Keratinocyte (primary cell): ENCODE data around the gene SSTR5. TPM values are rescaled to one million over a fixed set of nuclear protein-coding genes. Genes with fewer than 3 reads are reported as not detected.

Source experiments
- DNase-seq: peaks from one replicate; pipeline ENCODE4 v3.0.0-alpha.2; 2011; ENCODE audit warnings: low read depth, missing footprints, low spot score
- FAIRE-seq: peaks from 2 replicates; lab custom pipeline; 2011; peaks lifted over from hg19 to GRCh38; lab: Jason Lieb, UNC
- H2AFZ ChIP-seq: 2 replicates; pipeline ENCODE4 v1.6.0; 2012; ENCODE audit warnings: low read length, control low read depth, inconsistent platforms; ENCODE audit not compliant: control insufficient read depth
- H3K27ac ChIP-seq: 2 replicates; pipeline ENCODE4 v1.5.1; 2011; ENCODE audit warnings: low read length; ENCODE audit not compliant: control insufficient read depth, insufficient read depth
- H3K27me3 ChIP-seq: 3 replicates; pipeline ENCODE4 v1.6.0; 2011; ENCODE audit warnings: low read length; ENCODE audit not compliant: control insufficient read depth, insufficient read depth; ENCODE audit errors: extremely low read depth
- H3K36me3 ChIP-seq, 2 experiments: 2 replicates in 1 of 2; 3 replicates in 1 of 2; pipeline ENCODE4 v1.5.1; 2011; ENCODE audit warnings: low read length in 2 of 2, mild to moderate bottlenecking in 1 of 2; ENCODE audit not compliant: control insufficient read depth in 2 of 2, insufficient read depth in 2 of 2; ENCODE audit errors: extremely low read depth in 1 of 2
- H3K4me1 ChIP-seq: 3 replicates; pipeline ENCODE4 v1.5.1; 2011; ENCODE audit warnings: low read length; ENCODE audit not compliant: control insufficient read depth, insufficient read depth; ENCODE audit errors: extremely low read depth
- H3K4me2 ChIP-seq: 3 replicates; pipeline ENCODE4 v1.6.0; 2011; ENCODE audit warnings: low read depth, low read length; ENCODE audit not compliant: control insufficient read depth, insufficient read depth; ENCODE audit errors: extremely low read depth
- H3K4me3 ChIP-seq, 3 experiments: fragments of 200-600 bp in 1 of 3; sonication (generic) in 1 of 3; 2 replicates in 2 of 3; 3 replicates in 1 of 3; pipeline ENCODE4 v1.5.1; 2011 to 2016; ENCODE audit warnings: low read length in 3 of 3, mild to moderate bottlenecking in 3 of 3, control low read depth in 2 of 3, inconsistent platforms in 1 of 3, low read depth in 1 of 3, mixed read lengths in 1 of 3, mixed run types in 1 of 3, moderate library complexity in 1 of 3; ENCODE audit not compliant: control insufficient read depth in 2 of 3, insufficient read depth in 2 of 3; ENCODE audit errors: extremely low read depth in 1 of 3
- H3K79me2 ChIP-seq: 2 replicates; pipeline ENCODE4 v1.6.0; 2012; ENCODE audit warnings: low read length; ENCODE audit not compliant: control insufficient read depth, insufficient read depth
- H3K9ac ChIP-seq: 3 replicates; pipeline ENCODE4 v1.6.0; 2011; ENCODE audit warnings: low read length; ENCODE audit not compliant: control insufficient read depth, insufficient read depth; ENCODE audit errors: extremely low read depth
- H3K9me1 ChIP-seq: 3 replicates; pipeline ENCODE4 v1.6.0; 2011; ENCODE audit warnings: low read length; ENCODE audit not compliant: control insufficient read depth, insufficient read depth; ENCODE audit errors: extremely low read depth
- H3K9me3 ChIP-seq: 2 replicates; pipeline ENCODE4 v1.5.1; 2012; ENCODE audit warnings: low read depth, low read length; ENCODE audit not compliant: control insufficient read depth
- H4K20me1 ChIP-seq: 3 replicates; pipeline ENCODE4 v1.6.0; 2011; ENCODE audit warnings: low read length; ENCODE audit not compliant: control insufficient read depth, insufficient read depth; ENCODE audit errors: extremely low read depth
- EZH2 ChIP-seq: IDR thresholded peaks from one replicate; pipeline ENCODE4 v1.6.1; 2012; ENCODE audit warnings: inconsistent platforms, mild to moderate bottlenecking, low read length, moderate library complexity
- dilution Hi-C: fragments of 300-500 bp; cut with MboI; formaldehyde crosslinking; loops from one replicate; pipeline ENCODE4 v1.7.0; 2020; ENCODE audit warnings: low sequenced_read_pairs; ENCODE audit not compliant: extremely low pct_ligation_motif_present
- polyA plus RNA-seq, 5 experiments: library from polyadenylated mRNA; depleted of rRNA in 3 of 5; stranded (reverse) in 3 of 5; stranded (forward) in 1 of 5; unstranded in 1 of 5; fragments of >200 nt; gene quantifications; 1 replicate in 1 of 5; 2 replicates in 3 of 5; 3 replicates in 1 of 5; pipeline versions ENCODE4 v1.2.1 to v1.2.3, GENCODE V29; 2011 to 2012; ENCODE audit warnings: missing spikeins in 2 of 5, low read depth in 1 of 5, low replicate concordance in 1 of 5
- TF ChIP-seq, protein P1 (sequence below), 3 experiments: IDR thresholded peaks in 1 of 3; conservative IDR thresholded peaks in 1 of 3; optimal IDR thresholded peaks in 1 of 3; 2 replicates in 2 of 3; 3 replicates in 1 of 3; pipeline versions ENCODE3 to v1.5.1; 2011; ENCODE audit warnings: low read length in 3 of 3, mild to moderate bottlenecking in 3 of 3, moderate library complexity in 2 of 3, control low read depth in 1 of 3, inconsistent platforms in 1 of 3; ENCODE audit not compliant: insufficient read depth in 2 of 3; ENCODE audit errors: extremely low read depth in 1 of 3

Gene SSTR5
- polyA plus RNA-seq, 1 donor (not counting 4 experiments of a cell fraction or from before 2014, with no cell fraction given) = not detected

DNA sequence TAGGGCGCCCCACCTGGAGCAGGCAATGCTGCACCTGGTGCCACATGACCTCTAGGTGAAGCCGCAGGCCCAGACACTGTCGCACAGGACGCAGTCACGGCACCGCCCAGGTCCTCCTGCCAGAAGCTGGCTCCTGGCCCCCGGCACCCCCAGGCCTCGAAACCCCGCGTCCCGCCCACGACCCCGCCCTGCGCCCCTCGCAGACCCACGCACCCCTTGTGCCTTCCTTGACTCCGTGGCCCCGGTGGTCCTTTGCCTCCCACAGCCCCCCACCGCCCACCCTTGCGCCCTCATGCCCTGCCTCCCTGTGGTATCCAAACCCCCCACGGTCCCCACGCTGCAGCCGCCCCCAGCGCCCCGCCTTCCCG is 29.8 kb downstream of the SSTR5 start:
- Histone ChIP-seq H3K79me2 (no peaks in the 10 kb centered on the region), H3K4me2 (no peak overlapping the region), H3K9ac (no peak overlapping the region), H3K27ac (no peak overlapping the region), H3K36me3 (no peaks in the 10 kb centered on the region), H3K4me3 (no peak overlapping the region), H3K9me3 (no peaks in the 10 kb centered on the region), H2AFZ (no peak overlapping the region), H3K4me1 (no peaks in the 10 kb centered on the region), H4K20me1 (no peaks in the 10 kb centered on the region), H3K9me1 (no peaks in the 10 kb centered on the region), H3K27me3 (peaks cover 50% of the 10 kb centered on the region)
- FAIRE-seq = no peak
- TF ChIP-seq EZH2 = no peak
- TF ChIP-seq, protein P1, sequence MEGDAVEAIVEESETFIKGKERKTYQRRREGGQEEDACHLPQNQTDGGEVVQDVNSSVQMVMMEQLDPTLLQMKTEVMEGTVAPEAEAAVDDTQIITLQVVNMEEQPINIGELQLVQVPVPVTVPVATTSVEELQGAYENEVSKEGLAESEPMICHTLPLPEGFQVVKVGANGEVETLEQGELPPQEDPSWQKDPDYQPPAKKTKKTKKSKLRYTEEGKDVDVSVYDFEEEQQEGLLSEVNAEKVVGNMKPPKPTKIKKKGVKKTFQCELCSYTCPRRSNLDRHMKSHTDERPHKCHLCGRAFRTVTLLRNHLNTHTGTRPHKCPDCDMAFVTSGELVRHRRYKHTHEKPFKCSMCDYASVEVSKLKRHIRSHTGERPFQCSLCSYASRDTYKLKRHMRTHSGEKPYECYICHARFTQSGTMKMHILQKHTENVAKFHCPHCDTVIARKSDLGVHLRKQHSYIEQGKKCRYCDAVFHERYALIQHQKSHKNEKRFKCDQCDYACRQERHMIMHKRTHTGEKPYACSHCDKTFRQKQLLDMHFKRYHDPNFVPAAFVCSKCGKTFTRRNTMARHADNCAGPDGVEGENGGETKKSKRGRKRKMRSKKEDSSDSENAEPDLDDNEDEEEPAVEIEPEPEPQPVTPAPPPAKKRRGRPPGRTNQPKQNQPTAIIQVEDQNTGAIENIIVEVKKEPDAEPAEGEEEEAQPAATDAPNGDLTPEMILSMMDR (optimal IDR thresholded peaks at IDR 0.05 in 1 of 3, IDR thresholded peaks at IDR 0.05 in 1 of 3, conservative IDR thresholded peaks at IDR 0.05 in 1 of 3; ENCODE audit: extremely low read depth in 1 of 3, insufficient read depth in 2 of 3, low read length in 3 of 3) = no peak
- dilution Hi-C loops = no loop called here
- DNase-seq = no peak

DNA sequence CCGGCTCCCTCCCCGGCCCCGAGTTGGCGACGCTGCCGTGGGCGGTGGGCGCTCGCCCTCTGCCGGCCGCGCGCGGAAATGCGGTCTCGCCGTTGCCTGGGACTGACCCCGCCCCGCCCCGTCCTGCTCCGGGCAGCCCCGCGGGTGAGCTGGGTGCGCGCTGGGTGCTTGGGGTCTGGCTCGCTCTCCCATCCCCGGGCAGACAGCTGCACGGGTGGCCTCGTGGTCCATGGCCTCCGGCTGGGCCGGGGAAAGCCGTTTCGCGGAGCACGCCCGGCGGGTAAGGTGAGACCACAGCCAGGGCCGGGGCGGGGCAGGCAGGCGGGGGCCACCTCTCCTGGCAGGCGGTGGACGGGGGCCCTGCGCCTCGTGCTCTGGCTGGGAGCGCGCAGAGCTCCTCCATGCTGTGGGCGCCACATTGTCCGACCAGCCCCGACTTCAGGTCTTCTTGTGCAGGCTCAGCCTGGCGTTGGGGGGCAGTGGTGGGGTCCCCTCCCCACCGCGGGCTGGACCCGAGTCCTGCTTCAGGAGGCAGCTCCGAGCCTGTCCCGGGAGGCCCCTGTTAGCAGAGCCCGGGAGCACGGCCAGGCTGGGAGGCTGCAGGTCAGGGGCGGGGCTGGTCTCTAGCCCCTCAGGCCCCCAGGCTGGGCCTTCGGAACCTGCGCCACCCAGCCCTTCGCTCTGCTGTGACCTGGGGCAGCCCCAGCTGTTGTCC is 30.5 kb downstream of the SSTR5 start:
- H2AFZ ChIP-seq = no peak overlapping the region
- no peaks in the 10 kb centered on the region for H3K9me1 ChIP-seq
- dilution Hi-C loops = no loop called here
- H3K79me2 ChIP-seq = no peaks in the 10 kb centered on the region
- H3K27ac ChIP-seq = no peak overlapping the region
- no peak for DNase-seq
- H3K4me1 ChIP-seq = no peaks in the 10 kb centered on the region
- no peak for FAIRE-seq
- H4K20me1 ChIP-seq = no peaks in the 10 kb centered on the region
- no peak overlapping the region for H3K9ac ChIP-seq
- H3K36me3 ChIP-seq = no peaks in the 10 kb centered on the region
- TF ChIP-seq EZH2 = peak; percentile 16
- TF ChIP-seq, protein P1 (optimal IDR thresholded peaks at IDR 0.05 in 1 of 3, IDR thresholded peaks at IDR 0.05 in 1 of 3, conservative IDR thresholded peaks at IDR 0.05 in 1 of 3; ENCODE audit: extremely low read depth in 1 of 3, insufficient read depth in 2 of 3, low read length in 3 of 3) = peak in 2 of 3 experiments; percentile 65 to 86
- no peaks in the 10 kb centered on the region for H3K9me3 ChIP-seq
- H3K4me2 ChIP-seq = peak overlapping the region; percentile 45
- H3K27me3 ChIP-seq = peaks cover 56% of the 10 kb centered on the region
- no peak overlapping the region for H3K4me3 ChIP-seq
